ENCODE results near the gene ACTR3C.
"Not testable (repeated sequence)": the region's sequence is repeated elsewhere in the genome, so short reads cannot be mapped to it uniquely, and the experiment has no call there.

The ACTR3C gene

GRCh38 chr7:150302908-150303310, 20.4 kb downstream of the ACTR3C start:
- not testable (repeated sequence) for FAIRE-seq; DNase-seq (ENCODE audit: insufficient read length)

- FAIRE-seq; DNase-seq (ENCODE audit: insufficient read length): not testable (repeated sequence)
Observed at GRCh38 chr7:150297978-150298377, 25.4 kb downstream of the ACTR3C start.

- FAIRE-seq, result not testable (repeated sequence)
Observed at GRCh38 chr7:150296802-150297201, 26.5 kb downstream of the ACTR3C start.

GRCh38 chr7:150295614-150296013, 27.7 kb downstream of the ACTR3C start:
- not testable (repeated sequence) for FAIRE-seq; DNase-seq (ENCODE audit: insufficient read length)

More at GRCh38 chr7:150296802-150297201, 26.5 kb downstream of the ACTR3C start:
- DNase-seq (ENCODE audit: insufficient read length), result not testable (repeated sequence)

GRCh38 chr7:150295027-150295426, 28.3 kb downstream of the ACTR3C start:
- not testable (repeated sequence) for FAIRE-seq; DNase-seq (ENCODE audit: insufficient read length)

- not testable (repeated sequence) for FAIRE-seq; DNase-seq (ENCODE audit: insufficient read length)
Observed at GRCh38 chr7:150290317-150290716, 33.0 kb downstream of the ACTR3C start.

- FAIRE-seq; DNase-seq (ENCODE audit: insufficient read length): not testable (repeated sequence)
Observed at GRCh38 chr7:150288816-150289215, 34.5 kb downstream of the ACTR3C start.

- not testable (repeated sequence) for DNase-seq (ENCODE audit: insufficient read length); FAIRE-seq
Observed at GRCh38 chr7:150287815-150288214, 35.5 kb downstream of the ACTR3C start.

- FAIRE-seq, result peak; percentile 93
- not testable (repeated sequence) for DNase-seq (ENCODE audit: insufficient read length)
Observed at GRCh38 chr7:150285849-150286754, 37.2 kb downstream of the ACTR3C start.

GRCh38 chr7:150283608-150284007, 39.7 kb downstream of the ACTR3C start:
- not testable (repeated sequence) for DNase-seq (ENCODE audit: insufficient read length); FAIRE-seq

- not testable (repeated sequence) for FAIRE-seq; DNase-seq (ENCODE audit: insufficient read length)
Observed at GRCh38 chr7:150283111-150283510, 40.2 kb downstream of the ACTR3C start.

- FAIRE-seq; DNase-seq (ENCODE audit: insufficient read length): not testable (repeated sequence)
Observed at GRCh38 chr7:150281681-150282403, 41.5 kb downstream of the ACTR3C start.

GRCh38 chr7:150278383-150278782, 45.0 kb downstream of the ACTR3C start:
- not testable (repeated sequence) for DNase-seq (ENCODE audit: insufficient read length); FAIRE-seq

GRCh38 chr7:150276132-150276695, 47.1 kb downstream of the ACTR3C start:
- FAIRE-seq; DNase-seq (ENCODE audit: insufficient read length): not testable (repeated sequence)

- FAIRE-seq, result not testable (repeated sequence)
Observed at GRCh38 chr7:150271898-150272297, 51.4 kb downstream of the ACTR3C start.

GRCh38 chr7:150270101-150270824, 53.1 kb downstream of the ACTR3C start:
- FAIRE-seq; DNase-seq (ENCODE audit: insufficient read length): not testable (repeated sequence)

More at GRCh38 chr7:150271898-150272297, 51.4 kb downstream of the ACTR3C start:
- DNase-seq (ENCODE audit: insufficient read length), result not testable (repeated sequence)

- FAIRE-seq; DNase-seq (ENCODE audit: insufficient read length): not testable (repeated sequence)
Observed at GRCh38 chr7:150268798-150269197, 54.5 kb downstream of the ACTR3C start.

GRCh38 chr7:150268287-150268686, 55.1 kb downstream of the ACTR3C start:
- not testable (repeated sequence) for FAIRE-seq; DNase-seq (ENCODE audit: insufficient read length)

GRCh38 chr7:150266953-150267665, 56.2 kb downstream of the ACTR3C start:
- not testable (repeated sequence) for DNase-seq (ENCODE audit: insufficient read length); FAIRE-seq

Data from GM12892 (cell line).